Bladder microvascular endothelial cell (primary cell): ENCODE results near the gene COMMD4. TPM values are rescaled to one million over a fixed set of nuclear protein-coding genes. Genes with fewer than 3 reads are reported as not detected.

Experiments
- total RNA-seq: library from RNA; depleted of rRNA; stranded (reverse); fragments of >200 nt; gene quantifications from 2 replicates; pipeline ENCODE4 v1.2.3, GENCODE V29; 2014

COMMD4 gene
- total RNA-seq, result 56.4 and 108 TPM in 2 replicates

GRCh38 chr15:75335705-75336355, at the start of gene COMMD4:
Gene COMMD4 (plus strand): TSS chr15:75336063. CDS start chr15:75336090, 27 bp downstream.

DNA sequence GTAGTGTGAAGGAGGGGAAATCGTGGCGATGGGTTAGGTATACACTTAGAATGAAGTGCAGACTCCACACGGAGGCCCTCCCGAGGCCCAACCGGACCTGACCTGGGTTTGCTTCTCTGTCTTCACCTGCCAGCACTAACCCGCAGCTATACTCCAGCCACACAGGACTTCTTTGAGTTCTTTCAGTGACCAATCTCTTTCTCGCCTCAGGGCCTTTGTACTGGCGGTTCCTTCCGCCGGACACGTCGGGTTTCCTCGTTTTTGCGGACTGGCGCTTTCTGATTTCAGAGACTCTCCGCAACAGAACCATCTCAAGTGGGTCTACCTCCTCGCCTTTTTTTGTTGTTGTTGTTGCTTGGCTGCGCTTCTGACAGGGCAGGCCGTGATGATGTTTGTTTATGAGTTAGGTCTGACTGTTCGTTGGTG, 10.9 kb downstream of the COMMD4 start, which contains the start of gene NEIL1:
Gene NEIL1 (plus strand): TSS at position 244 of the 426 bp plus-strand sequence. CDS start 1,867 bp downstream, outside the sequence.

DNA sequence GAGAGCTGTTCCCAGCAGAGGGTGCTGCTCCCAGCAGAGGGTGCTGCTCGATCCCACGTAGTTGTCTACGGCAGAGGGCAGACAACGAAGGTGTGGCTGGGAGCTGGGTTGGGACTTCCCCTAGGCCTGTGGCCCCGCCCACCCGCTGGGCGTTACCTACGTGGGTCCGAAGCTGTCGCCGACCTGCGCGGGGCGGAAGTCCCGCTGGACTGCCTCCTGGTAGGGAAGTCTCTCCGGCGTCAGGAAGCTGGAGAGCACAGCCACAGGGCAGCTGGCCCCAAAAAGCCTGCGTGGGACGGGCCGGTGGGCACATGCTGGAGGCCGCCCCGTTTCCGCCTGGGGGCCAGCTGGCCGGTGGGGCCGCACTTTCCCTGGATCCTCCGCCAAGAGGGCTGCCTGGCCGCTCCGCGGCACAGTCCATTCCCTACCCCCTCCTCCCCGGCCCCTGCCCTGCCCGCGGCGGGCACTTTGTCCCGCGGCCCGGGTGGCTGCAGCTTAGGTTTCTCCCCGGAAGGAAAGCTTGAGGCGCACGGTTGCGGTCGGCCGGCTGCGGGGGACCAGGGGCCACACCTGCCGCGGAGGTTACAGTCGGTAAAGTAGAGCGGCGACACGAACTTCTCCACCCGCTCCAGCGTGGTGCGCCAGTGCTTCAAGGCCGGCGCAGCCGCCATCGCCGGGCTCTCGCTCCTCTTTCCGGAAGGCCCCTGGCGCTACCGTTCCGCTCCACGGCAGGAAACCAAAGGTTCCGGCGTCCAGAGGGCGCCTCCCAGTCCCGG, 32.2 kb downstream of the COMMD4 start, which contains the start of gene MAN2C1:
Gene MAN2C1 (minus strand): TSS at position 695 of the 776 bp plus-strand sequence. CDS start 24 bp downstream, at position 671.

Other genes starting within 250 kb of the COMMD4 start
- gene C15orf39, start 134.2 kb upstream of the COMMD4 start, total RNA-seq, result 2.4 and 7.4 TPM in 2 replicates
- not detected in 2 replicates for gene GOLGA6C, start 77.7 kb upstream of the COMMD4 start, total RNA-seq
- gene GOLGA6D, start 53.2 kb upstream of the COMMD4 start, total RNA-seq, result under 0.01 TPM in 1 of 2 replicates, not detected in the other
- gene NEIL1, start 11.0 kb downstream of the COMMD4 start, total RNA-seq, result 12.1 and 16.7 TPM in 2 replicates
- 92.8 and 163 TPM in 2 replicates for gene MAN2C1, start 32.5 kb downstream of the COMMD4 start, total RNA-seq
- gene SIN3A, start 115.6 kb downstream of the COMMD4 start, total RNA-seq, result 17.6 and 47.9 TPM in 2 replicates
- gene PTPN9, start 243.3 kb downstream of the COMMD4 start, total RNA-seq, result 14.4 and 21.2 TPM in 2 replicates